ENCODE data around the gene SBNO1. TPM values are rescaled to one million over a fixed set of nuclear protein-coding genes. Genes with fewer than 3 reads are reported as not detected.

Gene SBNO1
- total RNA-seq, 2 donors from 2014 or later, result 16.7 to 19.8 TPM

DNA sequence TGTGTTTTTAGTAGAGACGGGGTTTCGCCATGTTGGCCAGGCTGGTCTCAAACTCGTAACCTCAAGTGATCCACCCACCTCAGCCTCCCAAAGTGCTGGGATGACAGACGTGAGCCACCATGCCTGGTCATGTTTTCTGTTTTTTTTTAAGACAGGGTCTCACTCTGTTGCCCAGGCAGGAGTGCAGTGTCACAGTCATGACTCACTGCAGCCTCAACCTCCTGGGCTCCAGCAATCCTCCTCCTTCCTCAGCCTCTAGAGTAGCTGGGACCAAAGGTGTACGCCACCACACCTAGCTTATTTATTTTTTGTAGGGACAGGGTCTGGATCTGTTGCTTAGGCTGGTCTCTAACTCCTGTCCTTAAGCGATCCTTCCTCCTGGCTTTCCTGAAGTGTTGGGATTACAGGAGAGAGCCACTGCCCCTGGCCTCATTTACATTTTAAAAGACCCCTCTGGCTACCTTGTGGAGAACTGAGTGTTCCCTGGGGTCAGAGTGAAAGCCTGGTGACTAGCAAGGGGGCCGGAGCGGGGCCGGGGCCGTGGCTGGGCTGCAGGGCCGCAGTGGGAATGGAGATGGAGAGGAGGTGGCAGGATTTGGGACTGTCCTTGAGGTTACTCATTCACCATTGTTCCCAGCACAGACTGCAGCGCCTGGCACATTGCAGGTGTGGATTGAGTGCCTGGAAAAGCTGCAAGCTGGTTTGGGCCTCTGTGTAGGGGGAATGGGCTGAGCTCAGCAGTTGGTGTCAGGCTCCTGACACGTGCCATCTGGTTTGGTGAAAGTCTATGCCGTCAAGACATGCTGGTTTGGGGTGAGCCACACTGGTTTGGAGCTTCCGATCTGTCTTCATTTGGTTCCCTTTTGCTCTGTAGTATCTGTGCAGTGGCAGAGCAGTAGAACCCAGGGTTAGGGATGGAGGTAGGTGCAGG is 37.4 kb upstream of the SBNO1 start:
- H3K4me3 ChIP-seq, result no peak overlapping the region
- no peaks in the 10 kb centered on the region for H3K27me3 ChIP-seq
- no peaks in the 10 kb centered on the region for H3K9me3 ChIP-seq
- H3K27ac ChIP-seq, result no peak overlapping the region
- TF ChIP-seq, protein P1, sequence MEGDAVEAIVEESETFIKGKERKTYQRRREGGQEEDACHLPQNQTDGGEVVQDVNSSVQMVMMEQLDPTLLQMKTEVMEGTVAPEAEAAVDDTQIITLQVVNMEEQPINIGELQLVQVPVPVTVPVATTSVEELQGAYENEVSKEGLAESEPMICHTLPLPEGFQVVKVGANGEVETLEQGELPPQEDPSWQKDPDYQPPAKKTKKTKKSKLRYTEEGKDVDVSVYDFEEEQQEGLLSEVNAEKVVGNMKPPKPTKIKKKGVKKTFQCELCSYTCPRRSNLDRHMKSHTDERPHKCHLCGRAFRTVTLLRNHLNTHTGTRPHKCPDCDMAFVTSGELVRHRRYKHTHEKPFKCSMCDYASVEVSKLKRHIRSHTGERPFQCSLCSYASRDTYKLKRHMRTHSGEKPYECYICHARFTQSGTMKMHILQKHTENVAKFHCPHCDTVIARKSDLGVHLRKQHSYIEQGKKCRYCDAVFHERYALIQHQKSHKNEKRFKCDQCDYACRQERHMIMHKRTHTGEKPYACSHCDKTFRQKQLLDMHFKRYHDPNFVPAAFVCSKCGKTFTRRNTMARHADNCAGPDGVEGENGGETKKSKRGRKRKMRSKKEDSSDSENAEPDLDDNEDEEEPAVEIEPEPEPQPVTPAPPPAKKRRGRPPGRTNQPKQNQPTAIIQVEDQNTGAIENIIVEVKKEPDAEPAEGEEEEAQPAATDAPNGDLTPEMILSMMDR (IDR thresholded peaks at IDR 0.05), result no peak
- H3K4me1 ChIP-seq, result peaks cover 0 to 32% of the 10 kb centered on the region in 2 donors
- DNase-seq (ENCODE audit: low spot score), result no peak
- H3K36me3 ChIP-seq, result peaks cover 55% of the 10 kb centered on the region

DNA sequence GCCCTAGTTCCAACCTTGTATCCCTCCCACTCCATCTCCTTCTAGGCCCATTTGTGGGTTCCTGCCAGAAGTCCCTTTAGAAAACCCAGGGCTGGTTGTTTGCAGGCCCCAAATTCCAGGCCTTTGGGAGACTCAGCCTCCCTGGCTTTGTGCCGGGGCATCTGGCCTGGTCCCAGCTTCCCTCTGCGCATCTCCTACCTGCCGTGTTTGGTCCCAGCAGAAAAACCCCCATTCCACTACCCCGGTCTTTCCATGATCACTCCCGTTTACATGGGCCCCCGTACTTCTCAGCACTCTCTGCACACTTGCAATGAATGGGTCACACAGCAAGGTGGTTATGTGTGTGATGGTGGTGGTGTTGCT is 34.6 kb upstream of the SBNO1 start:
- Histone ChIP-seq H3K4me1 (peaks cover 0 to 34% of the 10 kb centered on the region in 2 donors), H3K4me3 (no peak overlapping the region), H3K27ac (peak overlapping the region; percentile 54 to 85), H3K9me3 (no peaks in the 10 kb centered on the region), H3K36me3 (peaks cover 48% of the 10 kb centered on the region), H3K27me3 (no peaks in the 10 kb centered on the region)
- TF ChIP-seq, protein P1 (IDR thresholded peaks at IDR 0.05), result no peak
- DNase-seq (ENCODE audit: low spot score), result no peak

DNA sequence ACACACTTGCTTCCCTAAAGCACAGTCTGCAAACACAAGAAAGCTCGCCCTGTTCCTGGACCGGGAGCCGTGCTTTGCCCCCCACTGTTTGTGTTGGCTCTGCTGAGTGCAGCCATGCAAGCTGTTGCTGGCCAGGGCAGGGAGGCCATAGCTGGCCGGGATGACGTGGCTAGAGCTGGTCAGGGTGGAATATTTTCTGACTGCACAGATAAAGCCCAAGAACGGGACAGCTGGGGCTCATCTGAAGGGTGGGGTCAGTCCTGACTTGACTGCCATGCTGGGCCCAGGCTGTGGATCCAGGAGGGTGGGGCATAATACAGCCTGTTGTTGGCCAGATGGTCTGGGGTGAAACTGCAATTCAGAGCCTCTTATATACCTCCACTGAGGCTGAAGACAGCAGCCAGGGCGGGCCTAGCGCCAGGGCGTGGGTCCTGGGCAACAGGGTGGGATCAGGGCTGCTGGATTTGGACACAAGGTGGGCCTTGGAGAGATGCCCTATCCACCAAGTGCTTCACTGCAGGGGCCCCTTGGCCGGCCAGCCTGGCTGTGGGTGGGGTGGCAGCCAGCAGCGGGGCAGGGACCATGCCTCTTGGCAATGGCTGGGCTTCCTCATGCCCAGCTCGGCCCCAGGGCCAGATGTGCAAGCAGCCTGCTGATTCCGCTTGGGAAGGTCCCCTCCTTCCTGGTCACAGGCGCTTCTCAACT is 34.1 kb upstream of the SBNO1 start:
- Histone ChIP-seq H3K27ac (peak overlapping the region; percentile 54 to 85), H3K4me1 (peaks cover 0 to 34% of the 10 kb centered on the region in 2 donors), H3K4me3 (no peak overlapping the region), H3K36me3 (peaks cover 43% of the 10 kb centered on the region), H3K27me3 (no peaks in the 10 kb centered on the region), H3K9me3 (no peaks in the 10 kb centered on the region)
- TF ChIP-seq, protein P1 (IDR thresholded peaks at IDR 0.05), result no peak
- peak; percentile 86 for DNase-seq (ENCODE audit: low spot score)

- peak overlapping the region in 1 of 2 donors; percentile 85 for H3K27ac ChIP-seq
- TF ChIP-seq, protein P1 (IDR thresholded peaks at IDR 0.05), result no peak
- peaks cover 43% of the 10 kb centered on the region for H3K36me3 ChIP-seq
- H3K4me1 ChIP-seq, result peaks cover 0 to 34% of the 10 kb centered on the region in 2 donors
- no peaks in the 10 kb centered on the region for H3K27me3 ChIP-seq
- no peak overlapping the region for H3K4me3 ChIP-seq
- no peaks in the 10 kb centered on the region for H3K9me3 ChIP-seq
- no peak for DNase-seq (ENCODE audit: low spot score)
Observed at GRCh38 chr12:123398177-123398549, 33.5 kb upstream of the SBNO1 start.

DNA sequence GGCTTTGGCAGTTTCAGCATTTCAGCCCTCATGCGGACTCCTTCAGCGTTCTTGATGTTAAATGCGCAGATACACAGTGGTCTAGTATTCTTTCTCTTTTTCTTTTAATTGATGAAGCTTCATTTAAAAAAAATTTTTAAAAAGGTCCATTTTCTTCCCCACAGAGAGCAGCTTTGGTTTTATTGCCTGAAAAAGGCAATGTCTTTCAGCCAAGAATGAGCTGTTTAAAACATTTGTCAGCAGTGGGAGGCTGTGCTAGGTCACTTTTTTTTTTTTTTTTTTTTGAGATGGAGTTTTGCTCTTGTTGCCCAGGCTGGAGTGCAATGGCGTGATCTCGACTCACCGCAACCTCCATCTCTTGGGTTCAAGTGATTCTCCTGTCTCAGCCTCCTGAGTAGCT is 32.8 kb upstream of the SBNO1 start:
- TF ChIP-seq, protein P1 (IDR thresholded peaks at IDR 0.05), result no peak
- no peaks in the 10 kb centered on the region for H3K27me3 ChIP-seq
- H3K4me3 ChIP-seq, result no peak overlapping the region
- H3K27ac ChIP-seq, result peak overlapping the region in 1 of 2 donors; percentile 85
- H3K36me3 ChIP-seq, result peaks cover 43% of the 10 kb centered on the region
- H3K9me3 ChIP-seq, result no peaks in the 10 kb centered on the region
- DNase-seq (ENCODE audit: low spot score), result no peak
- H3K4me1 ChIP-seq, result peaks cover 0 to 33% of the 10 kb centered on the region in 2 donors
